Adrenal gland (tissue), 12 donors: Measurements from ENCODE around the gene CRACR2B. TPM values are rescaled to one million over a fixed set of nuclear protein-coding genes. Genes with fewer than 3 reads are reported as not detected.

ENCODE experiments used
- DNase-seq, 7 donors: peaks; one replicate each; pipeline ENCODE4 v3.0.0-alpha.2; 2019 to 2020
- H3K27ac ChIP-seq, 5 donors: fragments of 200-600 bp; sonication (generic) in 4 of 5; 1 replicate in 3 of 5; 2 replicates in 2 of 5; pipeline versions ENCODE4 v1.5.1 to v1.8.0; 2016 to 2020; ENCODE audit warnings: mild to moderate bottlenecking in 1 of 5
- H3K27me3 ChIP-seq: fragments of 200-600 bp; 2 replicates; pipeline ENCODE4 v1.8.0; 2021
- H3K36me3 ChIP-seq, 2 donors: fragments of 200-600 bp; replicated peaks in 1 of 2; 1 replicate in 1 of 2; 2 replicates in 1 of 2; pipeline versions ENCODE4 v1.5.1 to v1.8.0; 2018 to 2022
- H3K4me1 ChIP-seq, 2 donors: fragments of 200-600 bp; replicated peaks in 1 of 2; 1 replicate in 1 of 2; 2 replicates in 1 of 2; pipeline versions ENCODE4 v1.5.1 to v1.8.0; 2018 to 2021
- H3K4me3 ChIP-seq, 4 donors: fragments of 200-600 bp; sonication (generic) in 3 of 4; one replicate each; pipeline ENCODE4 v1.5.1; 2016 to 2018
- H3K9me3 ChIP-seq, 3 donors: fragments of 200-600 bp; sonication (generic) in 1 of 3; replicated peaks in 1 of 3; 1 replicate in 2 of 3; 2 replicates in 1 of 3; pipeline versions ENCODE4 v1.5.1 to v1.8.0; 2016 to 2021
- POLR2A ChIP-seq, 2 donors: fragments of 450-650 bp; IDR thresholded peaks; one replicate each; pipeline ENCODE4 v1.6.1; 2017; ENCODE audit warnings: antibody characterized with exemption in 2 of 2, mild to moderate bottlenecking in 2 of 2, moderate library complexity in 1 of 2
- WGBS, 4 donors: extraction: QIAGEN DNeasy Blood & Tissue Kit in 2 of 4; methylation state at CpG; one replicate each; pipeline versions ENCODE4 v1.1.5 to v1.1.7; 2013 to 2017; 5-methylcytosine and 5-hydroxymethylcytosine counted together
- intact Hi-C, 2 donors: fragments of 100-400 bp; cut with DNase I; formaldehyde crosslinking; loops; one replicate each; pipeline versions ENCODE4 v1.14.1 to v1.15.0; 2022 to 2023
- polyA plus RNA-seq, 3 donors: library from polyadenylated mRNA; stranded (reverse); fragments of 200-250 nt in 2 of 3; fragments of 350-450 nt in 1 of 3; fragmentation: Illumina TruSeq in 1 of 3; extraction: RNeasy Lipid Tissue Mini Kit (QIAGEN cat#74804) in 1 of 3; gene quantifications; one replicate each; pipeline ENCODE4 v1.2.3, GENCODE V29; 2013 to 2014
- total RNA-seq, 9 donors: library from RNA; depleted of rRNA in 4 of 9; stranded (reverse); fragments of >200 nt in 4 of 9; fragments of 120-200 nt in 1 of 9; fragmentation: NEBNext Ultra II Directional in 1 of 9; extraction: Animal tissue kit (Norgen Biotek cat#: 25700) in 1 of 9; gene quantifications; one replicate each; pipeline versions ENCODE4 v1.1.0 to v1.2.4, GENCODE V29; 2013 to 2023
- TF ChIP-seq, protein P1 (sequence below), 6 experiments: fragments of 450-650 bp in 4 of 6; fragments of 200-600 bp in 2 of 6; sonication (generic) in 1 of 6; IDR thresholded peaks; 1 replicate in 5 of 6; 2 replicates in 1 of 6; pipeline versions ENCODE4 v1.5.1 to v1.8.0; 2016 to 2021; ENCODE audit warnings: antibody characterized with exemption in 6 of 6, mild to moderate bottlenecking in 2 of 6, moderate library complexity in 1 of 6
- donor health status: healthy with polysubstance abuse.
- donor health status: Bipolar disorder and iron deficiency.
- donor health status: DM: yes; HTN: yes; CAD: no.
- donor health status: DM: no; HTN: no; CAD: no.
- donor health status: DM: no; HTN: no; CAD: no.
- donor health status: DM: yes; HTN: yes; CAD: no.

Gene CRACR2B
- total and polyA plus RNA-seq, 12 donors: 1.0 to 91.3 (median 15.6) TPM

DNA sequence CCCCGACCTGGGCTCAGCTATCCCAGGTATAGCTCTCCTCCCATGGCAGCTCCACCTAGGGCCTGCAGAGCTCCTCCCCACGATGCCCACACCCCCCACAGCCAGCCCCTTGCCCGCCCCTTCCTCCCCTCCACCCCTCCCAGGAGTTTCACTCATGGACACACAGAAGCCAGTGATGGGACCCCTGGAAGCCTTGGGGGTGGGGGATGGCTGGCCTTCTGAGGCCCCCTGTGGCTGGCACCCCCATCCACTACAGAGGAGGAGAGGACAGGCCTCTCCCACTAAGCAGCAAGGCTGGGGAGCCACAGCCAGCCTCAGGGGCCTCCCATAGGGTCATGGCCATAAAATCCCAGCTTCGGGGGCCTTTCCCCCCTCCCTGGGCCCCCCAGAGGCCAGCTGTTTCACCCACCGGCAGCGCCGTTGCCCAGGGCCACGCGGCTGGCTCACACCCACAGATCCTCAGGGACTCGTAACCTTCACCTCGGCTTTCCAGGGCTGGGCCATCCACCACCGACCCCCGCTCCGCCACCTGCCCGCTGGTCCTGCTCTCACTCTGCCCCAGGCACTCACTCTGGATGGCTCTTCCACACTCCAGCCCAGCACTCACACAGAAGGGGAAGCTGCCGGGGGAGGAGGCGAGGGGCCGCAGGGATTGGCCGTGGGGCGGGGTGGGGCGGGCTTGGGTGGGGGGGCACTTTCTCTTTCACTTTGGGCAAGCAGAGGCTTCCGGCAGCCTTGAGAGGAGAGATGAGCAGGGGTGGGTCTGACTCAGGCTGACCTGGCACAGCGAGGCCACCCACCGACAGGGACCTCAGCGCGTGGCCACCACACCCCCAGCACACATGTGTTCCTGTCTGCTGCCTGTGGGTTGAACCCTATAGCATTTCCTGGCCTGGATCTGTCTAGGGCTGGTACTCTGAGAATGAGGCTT, 31.8 kb upstream of the CRACR2B start:
- Histone ChIP-seq H3K4me1 (peaks cover 20 to 27% of the 10 kb centered on the region in 2 donors), H3K9me3 (no peaks in the 10 kb centered on the region), H3K36me3 (peaks cover 0 to 26% of the 10 kb centered on the region in 2 donors), H3K27ac (peak overlapping the region; percentile 2 to 85 (median 76)), H3K4me3 (peak overlapping the region in 2 of 4 donors; percentile 65 to 88), H3K27me3 (no peaks in the 10 kb centered on the region)
- 0 to 20% (median 2%) methylated on average over 1 to 26 of the region's 26 CpGs for WGBS, 4 donors
- intact Hi-C loops: no loop called here
- TF ChIP-seq, protein P1, sequence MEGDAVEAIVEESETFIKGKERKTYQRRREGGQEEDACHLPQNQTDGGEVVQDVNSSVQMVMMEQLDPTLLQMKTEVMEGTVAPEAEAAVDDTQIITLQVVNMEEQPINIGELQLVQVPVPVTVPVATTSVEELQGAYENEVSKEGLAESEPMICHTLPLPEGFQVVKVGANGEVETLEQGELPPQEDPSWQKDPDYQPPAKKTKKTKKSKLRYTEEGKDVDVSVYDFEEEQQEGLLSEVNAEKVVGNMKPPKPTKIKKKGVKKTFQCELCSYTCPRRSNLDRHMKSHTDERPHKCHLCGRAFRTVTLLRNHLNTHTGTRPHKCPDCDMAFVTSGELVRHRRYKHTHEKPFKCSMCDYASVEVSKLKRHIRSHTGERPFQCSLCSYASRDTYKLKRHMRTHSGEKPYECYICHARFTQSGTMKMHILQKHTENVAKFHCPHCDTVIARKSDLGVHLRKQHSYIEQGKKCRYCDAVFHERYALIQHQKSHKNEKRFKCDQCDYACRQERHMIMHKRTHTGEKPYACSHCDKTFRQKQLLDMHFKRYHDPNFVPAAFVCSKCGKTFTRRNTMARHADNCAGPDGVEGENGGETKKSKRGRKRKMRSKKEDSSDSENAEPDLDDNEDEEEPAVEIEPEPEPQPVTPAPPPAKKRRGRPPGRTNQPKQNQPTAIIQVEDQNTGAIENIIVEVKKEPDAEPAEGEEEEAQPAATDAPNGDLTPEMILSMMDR (IDR thresholded peaks at IDR 0.05): no peak
- peak in 1 of 2 donors; percentile 60 for TF ChIP-seq POLR2A (IDR thresholded peaks at IDR 0.05)
- peak; percentile 79 to 93 (median 89) for DNase-seq

DNA sequence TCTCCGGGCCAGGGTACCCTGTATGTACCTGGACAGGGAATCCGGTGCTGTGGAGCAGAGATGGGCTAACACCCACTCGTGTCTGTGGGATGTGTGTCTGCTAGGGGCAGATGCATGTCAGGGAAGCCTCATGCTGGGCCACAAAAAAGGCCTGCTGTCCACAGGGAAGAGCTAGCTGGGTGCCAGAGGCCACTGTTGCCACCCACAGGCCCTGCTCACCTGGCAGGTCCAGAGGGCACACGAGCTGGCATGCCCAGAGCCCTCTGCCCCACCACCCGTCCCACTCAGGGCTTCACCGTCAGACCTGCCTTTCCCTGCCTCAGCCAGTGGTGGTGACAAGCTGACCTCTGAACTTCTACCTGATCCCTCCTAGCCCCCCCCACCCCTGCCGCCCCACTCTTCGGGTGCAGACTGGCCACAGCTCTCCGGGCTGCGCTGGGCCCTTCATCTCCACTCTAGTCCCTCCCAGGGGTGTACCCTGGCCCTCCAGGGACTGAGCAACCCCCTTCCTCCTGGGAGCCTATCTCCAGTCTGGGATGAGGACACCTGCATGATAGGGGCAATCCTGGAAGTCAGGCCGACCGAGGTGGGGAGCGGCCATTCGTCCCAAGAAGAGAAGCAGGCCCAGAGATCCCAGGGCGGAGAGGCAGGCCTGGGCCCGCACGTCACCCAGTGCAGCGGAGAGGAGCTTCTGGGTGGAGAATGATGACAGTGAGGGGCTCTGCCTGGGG, 31.0 kb upstream of the CRACR2B start:
- H3K36me3 ChIP-seq: peaks cover 0 to 34% of the 10 kb centered on the region in 2 donors
- peak overlapping the region in 2 of 4 donors; percentile 65 to 88 for H3K4me3 ChIP-seq
- intact Hi-C loops: no loop called here
- no peak for DNase-seq
- no peaks in the 10 kb centered on the region for H3K9me3 ChIP-seq
- no peak for TF ChIP-seq POLR2A (IDR thresholded peaks at IDR 0.05)
- TF ChIP-seq, protein P1 (IDR thresholded peaks at IDR 0.05): no peak
- peaks cover 20 to 27% of the 10 kb centered on the region in 2 donors for H3K4me1 ChIP-seq
- H3K27ac ChIP-seq: peak overlapping the region; percentile 2 to 85 (median 76)
- no peaks in the 10 kb centered on the region for H3K27me3 ChIP-seq
- 19 to 40% (median 27%) methylated on average over 9 to 18 of the region's 18 CpGs for WGBS, 4 donors

DNA sequence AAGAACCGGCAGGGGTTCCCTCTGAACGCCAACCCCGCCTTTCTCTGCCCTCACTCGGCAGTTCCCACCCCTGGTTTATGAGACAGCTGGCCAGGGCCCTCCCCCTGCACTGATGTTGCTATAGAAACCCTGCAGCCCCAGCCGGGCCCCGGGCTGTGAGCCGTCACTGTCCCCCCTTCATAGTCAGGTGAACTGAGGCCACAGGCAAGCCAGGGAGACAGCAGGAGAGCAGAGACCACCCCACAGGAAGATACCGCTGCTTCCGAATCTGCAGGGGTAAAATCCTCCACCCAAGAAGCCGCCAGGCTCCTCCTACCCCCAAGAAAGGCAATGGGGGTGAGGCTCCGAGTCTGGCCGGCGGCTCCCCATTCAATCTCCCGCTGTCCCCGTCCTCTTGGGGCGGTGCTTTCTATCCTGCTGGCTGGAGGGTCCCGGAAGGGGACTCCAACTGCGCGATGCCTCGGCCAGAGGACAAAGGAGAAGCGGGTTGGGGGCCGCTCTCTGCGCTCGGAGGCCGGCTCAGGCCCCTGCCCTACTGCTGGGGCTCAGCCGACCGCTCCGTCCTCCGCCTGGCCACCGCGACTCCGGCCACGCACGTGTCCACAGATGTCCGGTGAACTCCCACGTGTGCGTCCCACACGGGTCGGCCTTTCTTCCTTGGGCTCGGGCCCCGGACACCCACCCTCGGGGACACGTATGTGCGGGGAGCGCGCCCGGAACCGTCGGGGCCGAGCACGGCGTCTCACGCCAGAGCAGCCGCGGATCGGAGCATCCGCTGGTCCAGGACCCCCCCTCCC, 30.2 kb upstream of the CRACR2B start:
- intact Hi-C loops: no loop called here
- H3K27me3 ChIP-seq: no peaks in the 10 kb centered on the region
- peaks cover 20 to 27% of the 10 kb centered on the region in 2 donors for H3K4me1 ChIP-seq
- peak; percentile 65 to 88 (median 67) for DNase-seq
- WGBS, 4 donors: 0 to 5% (median 1%) methylated on average over 6 to 57 of the region's 57 CpGs; no CpG with 5 or more reads in 1 of the 4 donors
- H3K36me3 ChIP-seq: peaks cover 0 to 41% of the 10 kb centered on the region in 2 donors
- H3K9me3 ChIP-seq: no peaks in the 10 kb centered on the region
- H3K4me3 ChIP-seq: peak overlapping the region in 3 of 4 donors; percentile 11 to 88 (median 47)
- no peak for TF ChIP-seq POLR2A (IDR thresholded peaks at IDR 0.05)
- TF ChIP-seq, protein P1 (IDR thresholded peaks at IDR 0.05): no peak
- H3K27ac ChIP-seq: peak overlapping the region in 4 of 5 donors; percentile 59 to 85 (median 78)
